Activated naive CD8-positive, alpha-beta T cell treated with anti-CD3 and anti-CD28 coated beads, Interleukin-2, amount 50 U/mL, for 16 hours (primary cell): ENCODE results near the gene THSD7A.

Experiments
- DNase-seq: peaks from one replicate; pipeline ENCODE4 v3.0.0-alpha.2; 2020; ENCODE audit warnings: low read depth, low spot score

THSD7A gene

DNA sequence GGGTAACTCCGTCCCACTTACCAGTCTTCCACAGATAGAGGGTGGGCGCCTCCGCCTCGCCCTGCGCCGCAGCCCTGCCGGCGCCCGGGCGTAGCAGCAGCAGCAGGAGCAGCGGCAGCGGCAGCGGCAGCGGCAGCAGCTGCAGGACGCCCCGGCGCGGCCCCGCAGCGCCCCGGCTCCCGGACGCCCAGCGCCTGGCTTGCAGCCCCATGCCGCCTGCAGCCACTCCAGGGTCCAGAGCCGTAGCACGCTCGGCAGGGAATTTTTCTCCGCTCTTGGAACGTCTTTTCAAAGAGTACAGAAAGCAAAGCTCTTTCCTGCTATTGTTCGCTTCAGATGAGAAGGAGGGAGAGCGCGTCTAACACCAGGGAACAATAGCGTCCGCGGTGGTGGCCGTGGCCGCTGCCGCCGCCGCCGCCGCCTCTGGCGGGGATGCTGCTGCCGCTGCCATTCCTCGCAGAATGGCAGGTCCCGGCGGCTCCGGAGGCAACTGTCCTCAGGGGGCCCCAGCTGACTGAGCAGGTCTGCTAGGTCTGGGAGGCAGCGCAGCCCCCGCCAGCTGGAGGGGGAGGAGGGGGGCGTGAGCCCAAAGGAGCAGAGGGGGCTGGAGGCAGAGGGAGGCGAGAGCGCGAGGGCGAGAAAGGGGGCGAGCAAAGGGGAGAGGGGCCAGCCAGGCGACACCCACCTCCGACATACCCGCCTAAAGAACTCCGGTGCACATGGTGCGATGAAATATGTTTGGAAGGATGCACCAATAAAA lies at the start of gene THSD7A:
Gene THSD7A (minus strand): TSS at position 463 of the 760 bp plus-strand sequence. CDS start 252 bp downstream, at position 211.
- DNase-seq, result no peak

DNA sequence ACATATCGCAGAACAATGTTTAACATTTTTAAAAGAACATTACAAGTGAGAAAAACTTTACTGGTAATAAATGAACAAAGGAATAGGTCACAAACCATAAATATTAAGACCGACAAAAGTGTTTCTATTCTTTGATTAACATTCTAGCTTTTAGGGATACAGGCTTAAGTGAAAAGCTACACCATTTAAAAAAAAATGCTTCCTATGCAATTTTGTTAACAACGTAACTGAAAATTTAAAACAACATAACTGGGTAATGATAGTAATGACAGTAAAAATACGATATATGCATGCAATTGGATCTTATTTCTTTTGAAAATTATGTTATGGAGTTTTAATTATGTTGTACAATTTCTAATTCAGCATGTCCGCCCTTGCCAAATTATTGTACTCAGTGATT lies 49.7 kb upstream of the THSD7A start:
- DNase-seq, result no peak

GRCh38 chr7:11875635-11876034 lies 43.6 kb upstream of the THSD7A start:
- no peak for DNase-seq

DNA sequence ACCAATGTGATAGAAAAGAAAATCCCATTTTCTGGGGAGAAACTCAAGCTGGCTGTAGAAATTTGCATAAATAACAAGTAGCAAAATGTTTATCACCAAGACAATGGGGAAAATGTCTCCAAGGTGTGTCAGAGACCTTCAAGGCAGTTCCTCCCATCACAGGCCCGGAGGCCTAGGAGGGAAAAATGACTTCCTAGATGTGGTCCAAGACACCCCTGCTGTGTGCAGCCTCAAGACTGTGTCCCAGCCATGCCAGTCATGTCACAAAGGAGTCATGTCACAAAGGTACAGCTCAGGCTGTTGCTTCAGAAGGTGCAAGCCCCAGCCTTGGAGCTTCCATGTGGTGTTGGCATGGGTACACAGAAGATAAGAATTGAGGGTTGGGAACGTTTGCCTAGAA lies 33.7 kb upstream of the THSD7A start:
- no peak for DNase-seq

- DNase-seq, result no peak
Measured at GRCh38 chr7:11858622-11859302, 26.8 kb upstream of the THSD7A start.

GRCh38 chr7:11858026-11858425 lies 26.0 kb upstream of the THSD7A start:
- no peak for DNase-seq

DNA sequence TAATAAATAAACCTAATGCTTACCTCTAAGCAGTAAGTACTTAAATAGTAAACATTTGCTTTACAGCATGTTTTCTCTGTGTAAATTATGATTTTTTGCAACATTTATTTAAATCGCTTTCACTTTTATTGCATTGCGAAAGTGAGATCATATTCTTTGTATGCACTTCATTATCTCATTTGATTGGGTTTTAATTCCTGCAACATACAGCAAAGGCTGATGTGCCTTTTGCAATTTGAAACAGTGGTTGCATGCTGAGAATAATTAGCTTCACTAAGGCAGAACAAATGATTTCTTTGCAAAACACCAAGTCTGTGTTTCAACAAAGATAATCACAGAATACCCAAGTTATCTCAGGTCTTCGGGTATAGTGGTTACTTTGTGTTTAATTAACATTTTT lies 16.3 kb upstream of the THSD7A start:
- DNase-seq, result no peak

GRCh38 chr7:11847336-11847735 lies 15.3 kb upstream of the THSD7A start:
- DNase-seq, result no peak

GRCh38 chr7:11846361-11846955 lies 14.5 kb upstream of the THSD7A start:
- no peak for DNase-seq

DNA sequence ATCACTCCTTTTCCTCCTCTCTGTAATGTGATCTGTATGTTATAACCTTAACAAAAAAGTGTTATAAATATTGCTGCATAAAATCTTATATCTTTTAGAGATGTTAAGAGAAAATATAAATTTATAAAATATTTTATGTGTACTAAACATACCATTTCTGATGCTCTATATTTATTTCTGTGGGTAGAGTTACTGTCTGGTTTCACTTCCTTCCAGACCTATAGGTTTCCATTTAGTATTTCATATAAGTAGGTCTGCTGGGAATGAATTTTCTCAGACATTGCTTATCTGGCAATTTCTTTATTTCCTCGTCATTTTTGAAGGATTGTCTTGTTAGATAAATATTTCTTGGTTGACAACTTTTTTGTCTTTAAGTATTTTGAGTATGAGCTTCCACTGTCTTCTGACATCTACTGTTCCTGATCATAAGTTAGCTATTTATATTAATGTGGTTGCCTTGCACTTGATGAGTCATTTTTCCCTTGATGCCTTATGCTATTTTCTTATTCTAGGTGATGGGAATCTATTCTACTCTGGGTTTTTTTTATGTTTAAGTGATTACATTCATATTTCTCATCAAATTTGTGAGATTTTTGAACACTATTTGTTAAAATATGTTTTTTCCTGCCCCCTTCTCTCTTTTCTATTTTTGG lies 11.2 kb upstream of the THSD7A start:
- DNase-seq, result no peak

DNA sequence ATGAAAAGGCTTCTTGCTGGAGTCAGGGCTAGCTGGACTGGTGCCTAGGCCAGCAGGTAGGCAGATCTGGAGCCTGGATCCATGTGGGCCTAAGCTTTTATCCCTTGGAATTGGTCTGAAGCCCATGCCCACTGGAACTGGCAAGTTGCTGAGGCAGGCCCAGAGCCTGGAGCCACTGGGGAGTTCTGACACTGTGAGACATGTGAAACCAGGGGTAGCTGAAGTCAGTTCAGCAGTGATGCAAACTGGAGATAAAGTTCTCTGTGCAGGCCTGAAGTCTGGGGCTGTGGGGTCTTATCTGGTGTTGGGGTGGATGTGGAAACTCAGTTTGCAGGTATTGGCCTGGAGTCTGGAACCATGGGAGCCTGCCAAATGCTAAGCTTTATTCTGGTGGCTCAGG lies 9.7 kb upstream of the THSD7A start:
- DNase-seq, result no peak

DNA sequence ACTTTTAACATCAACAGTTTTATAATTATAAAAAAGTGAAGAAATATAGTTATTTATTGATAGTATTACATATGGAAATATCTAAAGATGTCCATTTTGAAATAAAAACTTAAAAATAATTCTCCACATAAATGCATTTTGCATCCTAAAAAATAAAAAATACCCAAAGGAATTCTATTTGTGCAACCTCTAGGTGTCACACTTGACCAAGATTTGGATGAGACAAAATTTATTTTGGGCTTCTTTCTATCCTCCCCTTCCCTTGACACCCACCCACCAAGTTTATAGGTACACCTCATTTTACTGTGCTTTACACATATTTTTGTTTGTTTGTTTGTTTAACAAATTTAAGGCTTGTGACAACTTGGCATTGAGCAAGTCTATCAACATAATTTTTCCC lies 3.3 kb upstream of the THSD7A start:
- no peak for DNase-seq

DNA sequence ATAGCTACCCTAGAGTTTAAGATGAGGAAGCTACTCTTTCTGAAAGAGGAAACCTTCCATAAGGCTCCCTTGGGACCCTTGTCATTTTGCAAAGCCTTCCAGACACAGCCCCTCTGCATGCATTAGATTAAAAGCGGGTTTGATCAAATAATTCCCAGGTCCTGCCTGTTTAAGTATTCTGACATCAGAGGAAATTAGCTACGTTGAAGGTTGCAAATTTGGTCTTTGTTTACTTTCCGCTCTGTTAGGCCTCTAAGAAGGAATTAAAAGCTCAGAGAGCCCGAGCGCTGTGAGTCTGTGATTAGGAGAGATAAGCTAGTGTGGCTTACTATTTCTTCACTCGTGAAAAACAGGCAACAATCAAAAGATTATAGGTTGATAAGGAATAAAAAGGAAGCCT lies 1.4 kb upstream of the THSD7A start:
- DNase-seq, result no peak

- DNase-seq, result no peak
Measured at GRCh38 chr7:11831156-11831735, 752 bp downstream of the THSD7A start.

DNA sequence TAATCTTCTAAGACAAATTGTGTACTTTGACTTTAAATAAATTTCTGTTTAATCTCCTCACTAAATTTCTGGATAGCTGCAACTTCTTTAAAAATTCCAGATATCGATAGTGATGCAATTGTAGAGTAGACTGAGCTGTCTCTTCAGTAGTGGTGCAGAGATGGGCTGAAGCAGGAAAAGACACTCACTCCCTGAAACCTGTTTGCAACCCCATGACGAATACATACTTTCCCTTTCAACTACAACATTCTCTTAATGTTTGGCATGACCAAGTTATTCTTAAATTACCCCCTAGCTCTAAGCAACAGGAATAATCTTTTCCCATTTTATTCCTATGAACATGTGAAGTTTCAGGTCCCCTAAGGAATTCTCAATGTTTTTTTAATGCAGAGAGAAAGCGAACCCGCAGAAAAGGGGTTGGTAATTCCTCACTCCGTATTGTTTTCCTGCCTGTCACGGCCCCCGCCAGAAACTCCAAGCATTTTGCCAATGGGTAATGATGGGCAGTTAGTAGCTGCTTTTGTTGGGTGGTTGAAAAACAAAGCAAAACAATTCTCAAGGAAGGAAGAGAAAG lies 1.3 kb downstream of the THSD7A start:
- no peak for DNase-seq

- no peak for DNase-seq
Measured at GRCh38 chr7:11829954-11830353, 2.0 kb downstream of the THSD7A start.

DNA sequence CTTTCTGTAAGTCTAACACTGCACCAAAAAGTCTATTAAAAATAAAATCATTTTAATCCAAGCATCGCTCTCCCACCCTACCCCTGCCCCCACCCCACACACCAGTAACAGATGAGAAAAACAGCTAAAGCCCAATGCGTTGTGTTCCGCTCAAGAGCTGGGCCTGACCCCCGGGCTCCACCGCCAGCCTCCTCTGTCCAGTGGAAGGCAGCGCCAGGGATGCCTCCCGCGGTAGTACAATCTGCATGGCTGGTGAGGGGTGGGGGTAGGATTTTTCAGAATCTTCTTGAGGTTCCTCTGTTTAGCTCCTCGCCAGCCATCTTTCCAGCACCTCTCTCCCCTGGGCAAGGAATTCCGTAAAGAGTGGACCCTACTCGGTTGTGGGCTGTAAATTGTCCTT lies 12.1 kb downstream of the THSD7A start:
- DNase-seq, result no peak

DNA sequence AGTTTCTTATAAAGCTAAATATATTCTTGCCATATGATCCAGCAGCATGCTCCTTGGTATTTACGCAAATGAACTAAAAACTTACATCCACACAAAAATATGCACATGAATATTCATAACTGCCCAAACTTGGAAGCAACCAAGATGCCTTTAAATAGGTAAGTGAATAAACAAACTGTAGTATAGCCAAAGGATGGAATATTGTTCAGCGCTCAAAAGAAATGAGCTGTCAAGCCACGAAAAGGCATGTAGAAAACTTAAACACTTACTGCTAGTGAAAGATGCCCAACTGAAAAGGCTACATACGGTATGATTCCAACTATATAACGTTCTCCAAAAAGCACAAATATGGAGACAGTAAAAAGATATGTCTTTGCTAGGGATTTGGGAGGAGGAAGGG lies 12.7 kb downstream of the THSD7A start:
- no peak for DNase-seq

DNA sequence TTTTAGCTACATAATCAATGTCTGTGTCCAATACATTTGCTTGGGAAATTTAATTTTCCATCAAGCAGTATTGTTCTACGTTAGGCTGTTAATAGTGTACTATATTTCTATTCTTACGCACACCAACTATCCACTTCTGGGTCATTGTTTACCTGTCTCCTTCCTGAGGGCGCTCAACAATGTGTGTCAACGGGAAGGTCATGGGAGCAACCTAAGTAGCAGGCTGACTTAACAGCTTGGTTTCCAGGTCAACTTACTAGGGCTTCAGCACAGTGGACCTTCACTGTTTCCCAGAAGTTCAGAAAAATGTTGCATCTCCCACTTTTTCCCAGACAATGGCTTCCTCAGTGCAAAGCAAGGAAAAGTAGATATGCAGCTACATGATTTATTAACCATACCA lies 13.7 kb downstream of the THSD7A start:
- no peak for DNase-seq

GRCh38 chr7:11817111-11817740 lies 14.8 kb downstream of the THSD7A start:
- DNase-seq, result no peak

GRCh38 chr7:11811709-11812108 lies 20.3 kb downstream of the THSD7A start:
- DNase-seq, result no peak
